ENCODE data around the gene IRF6.
"Not testable (repeated sequence)": the region's sequence is repeated elsewhere in the genome, so short reads cannot be mapped to it uniquely, and the experiment has no call there.

Gene IRF6

GRCh38 chr1:209823143-209824041 is 17.4 kb upstream of the IRF6 start:
- DNase-seq (ENCODE audit: low read depth), result no peak

DNA sequence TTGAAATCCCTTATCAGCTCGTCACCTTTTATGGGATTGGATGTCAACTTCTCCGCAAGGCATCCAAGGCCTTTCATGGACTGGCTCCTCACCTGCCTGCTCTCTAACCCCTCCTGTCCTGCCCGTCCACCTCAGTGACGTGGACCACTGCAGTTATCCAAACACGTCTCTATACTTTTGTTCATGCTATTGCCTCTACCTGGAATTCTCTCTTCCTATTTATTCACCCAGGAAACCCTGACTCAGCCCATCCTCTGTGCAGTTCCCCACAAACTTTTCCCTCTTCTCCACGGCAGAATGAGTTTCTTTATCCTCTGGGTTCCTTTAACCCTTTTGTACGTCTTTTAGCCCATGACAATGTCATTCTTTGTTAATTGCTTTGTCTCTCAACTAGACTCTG is 16.8 kb upstream of the IRF6 start:
- DNase-seq (ENCODE audit: low read depth), result no peak

- no peak for DNase-seq (ENCODE audit: low read depth)
Observed at GRCh38 chr1:209820986-209821385, 15.0 kb upstream of the IRF6 start.

DNA sequence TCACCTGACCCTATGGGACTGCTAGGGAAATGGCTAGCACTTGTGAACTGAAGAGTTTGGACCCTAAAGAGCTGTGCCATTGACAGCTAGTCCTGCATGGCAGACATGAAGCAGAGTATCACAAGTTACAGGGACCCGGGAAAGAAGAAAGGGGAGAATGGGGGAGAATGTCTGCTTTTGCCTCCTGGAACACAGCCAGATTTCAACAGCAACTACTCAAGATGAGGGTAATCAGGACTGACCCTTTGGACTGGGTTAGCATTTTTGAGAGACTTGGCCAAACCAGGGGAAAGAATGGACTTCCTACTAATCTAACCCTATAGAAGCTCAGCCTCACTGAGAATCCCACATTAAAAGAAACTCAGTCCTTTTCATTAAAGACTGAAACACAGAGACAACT is 13.1 kb upstream of the IRF6 start:
- no peak for DNase-seq (ENCODE audit: low read depth)

GRCh38 chr1:209817691-209818090 is 11.7 kb upstream of the IRF6 start:
- DNase-seq (ENCODE audit: low read depth), result no peak

- no peak for DNase-seq (ENCODE audit: low read depth)
Observed at GRCh38 chr1:209816923-209817322, 11.0 kb upstream of the IRF6 start.

- DNase-seq (ENCODE audit: low read depth), result no peak
Observed at GRCh38 chr1:209815931-209816341, 10.0 kb upstream of the IRF6 start.

DNA sequence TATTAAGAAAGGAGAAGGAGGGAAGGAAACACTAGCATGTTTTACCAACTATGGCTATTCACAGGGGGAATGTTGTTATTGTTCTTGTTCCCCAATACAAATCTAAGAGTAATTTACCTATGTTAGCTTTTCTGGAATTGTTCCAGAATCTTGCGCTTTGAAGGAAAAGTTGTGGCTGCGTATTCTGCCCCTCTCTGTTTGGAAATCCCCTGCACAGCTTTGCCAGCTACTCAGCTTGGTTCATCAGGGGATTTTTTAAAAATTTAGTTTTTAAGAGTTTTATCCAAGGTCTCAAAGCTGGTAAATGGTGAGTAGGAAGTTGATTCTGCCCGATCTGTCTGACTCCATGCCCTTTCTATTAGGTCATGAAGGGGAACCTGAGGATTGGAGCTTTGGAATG is 9.5 kb upstream of the IRF6 start:
- DNase-seq (ENCODE audit: low read depth), result no peak

- no peak for DNase-seq (ENCODE audit: low read depth)
Observed at GRCh38 chr1:209813902-209814301, 8.0 kb upstream of the IRF6 start.

DNA sequence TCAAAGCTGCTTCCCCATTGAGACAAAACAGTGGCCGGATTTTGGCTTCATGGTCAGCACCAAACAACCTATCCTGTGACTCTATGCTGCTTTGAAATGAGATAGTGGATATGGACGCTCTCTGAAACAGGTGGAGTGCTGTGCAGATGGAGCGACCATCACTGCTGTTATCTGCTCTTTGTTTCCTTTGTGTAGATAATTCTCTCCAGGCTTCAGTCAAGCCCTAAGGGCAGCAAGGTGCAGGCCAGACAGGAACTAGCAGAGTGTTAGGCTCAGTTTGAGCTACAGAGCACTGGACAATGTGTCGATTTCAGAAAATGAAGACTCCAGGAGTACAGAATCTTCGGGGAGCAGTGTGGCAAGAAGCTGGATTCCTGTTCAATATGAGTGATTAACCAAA is 4.8 kb upstream of the IRF6 start:
- DNase-seq (ENCODE audit: low read depth), result no peak

DNA sequence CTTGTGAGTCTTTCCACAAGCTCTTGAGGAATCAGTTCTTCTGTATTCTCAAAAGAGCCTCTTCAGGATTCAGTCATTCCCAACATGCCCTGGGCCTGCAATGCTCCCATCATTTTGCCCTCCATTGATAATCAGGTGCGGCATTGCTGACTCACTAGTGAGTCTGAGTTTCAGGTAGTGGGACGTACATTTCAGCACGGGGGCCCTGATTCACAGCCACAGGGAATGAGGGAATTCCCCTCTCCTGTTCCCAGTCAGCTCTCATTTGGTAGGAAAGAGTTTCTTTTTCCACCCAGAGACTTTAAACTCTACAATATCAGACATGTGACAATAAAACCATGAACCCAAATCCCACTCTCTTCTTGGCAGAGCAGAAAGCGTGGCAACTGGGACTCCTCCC is 3.7 kb upstream of the IRF6 start:
- no peak for DNase-seq (ENCODE audit: low read depth)

- no peak for DNase-seq (ENCODE audit: low read depth)
Observed at GRCh38 chr1:209808059-209808581, 2.2 kb upstream of the IRF6 start.

GRCh38 chr1:209807509-209807908 is 1.6 kb upstream of the IRF6 start:
- DNase-seq (ENCODE audit: low read depth), result no peak

GRCh38 chr1:209805341-209805781 is 581 bp downstream of the IRF6 start:
- no peak for DNase-seq (ENCODE audit: low read depth)

DNA sequence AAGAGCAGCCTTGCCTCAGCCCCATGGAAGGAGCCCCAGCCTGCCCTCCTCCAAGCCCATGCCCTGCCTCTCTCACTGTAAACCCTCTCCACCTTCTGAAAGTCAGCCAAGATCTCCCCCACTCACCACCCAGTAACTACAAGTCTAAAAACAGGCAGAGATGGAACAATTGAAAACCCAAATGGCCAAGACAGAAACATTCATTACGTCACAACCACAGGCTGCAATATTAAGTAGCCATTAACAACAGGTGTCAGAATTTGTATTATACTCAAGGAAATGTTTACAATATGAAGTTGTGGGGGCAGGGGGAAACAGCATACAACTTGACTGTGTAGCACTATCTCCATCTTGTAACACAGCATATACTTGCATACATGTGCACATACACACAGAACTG is 2.4 kb downstream of the IRF6 start:
- no peak for DNase-seq (ENCODE audit: low read depth)

DNA sequence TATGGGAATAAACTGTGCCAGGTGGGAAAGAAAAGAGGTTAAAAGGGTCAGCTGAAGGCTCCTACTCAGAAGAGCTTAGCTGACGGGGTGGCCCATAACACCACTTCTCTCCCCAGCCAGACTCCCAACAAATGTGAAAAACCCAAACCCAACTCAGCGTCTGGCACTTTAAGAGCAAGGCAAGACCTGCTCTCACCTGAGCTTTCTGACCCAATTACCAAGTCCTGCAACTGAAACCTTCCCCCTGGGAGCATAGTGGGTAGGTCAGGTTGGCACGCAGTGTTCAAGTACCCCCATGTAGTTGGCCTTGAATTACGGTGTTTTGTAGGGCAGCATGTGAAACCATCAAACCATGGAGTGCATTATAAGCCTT is 3.2 kb downstream of the IRF6 start:
- no peak for DNase-seq (ENCODE audit: low read depth)

DNA sequence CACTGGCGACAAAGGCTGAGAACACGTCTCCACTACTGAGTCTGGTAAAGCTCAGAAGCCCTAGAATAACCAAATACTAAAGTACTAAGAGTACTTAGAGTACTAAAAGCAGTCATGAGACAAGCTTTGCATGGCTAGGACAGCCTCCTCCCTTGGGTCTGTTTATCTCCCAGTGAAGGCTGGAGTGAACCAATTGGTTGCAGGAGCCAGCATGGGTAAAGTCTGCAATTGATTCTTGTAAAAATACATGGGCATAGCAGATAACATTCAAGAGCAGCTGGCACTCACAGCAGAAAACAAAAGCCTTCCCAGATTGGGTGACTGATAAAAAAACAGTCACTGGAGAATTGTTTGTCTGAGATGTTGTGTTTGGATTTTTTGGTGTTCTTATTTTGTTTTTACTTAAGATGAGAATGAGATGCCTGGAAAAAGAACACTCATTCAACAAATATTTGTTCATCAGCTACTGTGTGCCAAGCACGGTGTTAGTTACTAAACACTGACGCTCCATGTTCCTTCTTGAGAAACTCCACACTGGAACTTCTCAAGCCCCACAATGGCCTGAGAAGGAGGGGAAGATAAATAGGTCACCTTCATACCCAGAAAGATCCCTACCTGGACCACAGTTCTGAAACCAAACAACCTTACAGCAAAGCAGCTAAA is 3.7 kb downstream of the IRF6 start:
- DNase-seq (ENCODE audit: low read depth), result no peak

GRCh38 chr1:209800984-209801834 is 4.7 kb downstream of the IRF6 start:
- DNase-seq (ENCODE audit: low read depth), result no peak

GRCh38 chr1:209797978-209798639 is 7.8 kb downstream of the IRF6 start:
- no peak for DNase-seq (ENCODE audit: low read depth)

GRCh38 chr1:209793711-209794110 is 12.2 kb downstream of the IRF6 start:
- not testable (repeated sequence) for DNase-seq (ENCODE audit: low read depth)

DNA sequence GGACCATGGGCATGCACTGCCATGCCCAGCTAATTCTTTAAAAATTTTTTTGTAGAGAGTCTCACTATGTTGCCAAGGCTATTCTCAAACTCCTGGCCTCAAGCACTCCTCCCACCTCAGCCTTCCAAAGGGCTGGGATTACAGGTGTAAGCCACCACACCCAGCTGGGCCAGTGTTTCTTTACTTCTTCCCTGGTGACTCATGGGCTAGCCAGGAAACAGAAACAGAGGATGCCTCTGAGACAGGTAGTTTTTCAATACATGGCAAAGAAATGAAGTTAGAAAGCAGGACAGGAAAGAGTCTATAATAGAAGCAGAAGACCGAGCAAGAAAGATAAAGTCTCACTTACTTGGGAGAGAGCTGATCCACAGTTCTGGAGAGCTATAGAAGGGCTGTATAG is 14.0 kb downstream of the IRF6 start:
- DNase-seq (ENCODE audit: low read depth), result no peak

Measured in stimulated activated CD8-positive, alpha-beta memory T cell treated with anti-CD3 and anti-CD28 coated beads, Interleukin-15, amount 100 ng/mL, for 24 hours (primary cell).